HG02571 (cell line): Measurements from ENCODE around the gene CDS2.

Source experiments
- ATAC-seq: cut with Tn5 transposase; IDR thresholded peaks from one replicate; pipeline ENCODE4 v1.9.1; 2021; ENCODE audit warnings: mild to moderate bottlenecking, moderate library complexity; ENCODE audit not compliant: unreplicated experiment

CDS2 gene

DNA sequence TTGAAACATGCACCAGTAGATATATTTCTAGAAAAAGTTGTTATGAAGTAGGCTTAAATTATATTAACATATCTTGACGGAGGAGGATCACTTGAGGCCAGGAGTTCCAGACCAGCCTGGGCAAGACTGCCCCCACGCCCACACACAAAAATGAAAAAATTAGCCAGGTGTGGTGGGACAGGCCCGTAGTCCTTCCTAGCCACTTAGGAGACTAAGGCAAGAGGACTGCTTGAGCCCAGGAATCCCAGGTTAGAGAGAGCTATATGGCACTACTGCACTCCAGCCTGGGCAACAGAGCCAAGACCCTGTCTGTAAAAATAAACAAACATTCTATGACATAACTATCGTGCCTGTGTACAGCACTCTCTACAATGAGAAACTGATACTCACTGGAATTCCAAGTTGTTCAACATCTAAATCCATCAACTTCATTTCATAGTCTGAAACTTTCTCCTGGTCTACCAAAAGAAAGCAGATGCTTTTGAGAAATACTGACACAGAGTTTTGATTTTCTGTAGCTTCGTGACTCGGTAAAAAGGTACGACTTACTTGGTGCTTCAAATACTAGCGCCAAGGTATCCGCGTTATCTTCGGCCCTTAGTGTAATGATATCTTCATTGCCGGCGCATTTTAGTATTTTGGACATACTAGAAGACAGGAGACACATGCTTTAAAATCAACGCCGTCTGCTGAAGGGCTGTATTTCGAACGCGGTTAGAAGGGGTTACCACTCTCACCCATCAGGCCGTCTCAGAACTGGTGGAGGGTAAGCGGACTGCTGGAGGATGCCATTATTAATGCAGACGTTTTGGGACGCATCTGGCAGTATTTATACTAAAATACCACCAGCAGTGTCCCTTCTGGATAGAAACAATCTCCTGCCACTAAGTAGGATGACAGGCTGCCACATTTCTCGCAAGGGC, 8.3 kb upstream of the CDS2 start:
- no peak for ATAC-seq

DNA sequence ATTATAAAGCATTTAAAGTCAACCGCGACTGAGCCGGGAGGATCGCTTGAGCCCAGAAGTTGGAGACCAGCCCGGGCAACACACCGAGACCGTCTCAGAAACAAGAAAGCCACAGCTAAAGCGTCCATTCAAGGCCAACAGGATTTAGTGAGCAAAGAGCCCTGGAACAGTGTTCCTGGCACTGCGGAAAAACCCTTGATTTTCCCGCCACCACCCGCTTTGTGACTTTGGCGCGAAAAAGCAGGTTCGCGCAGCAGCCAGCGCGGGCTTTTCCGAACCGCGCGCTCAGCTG, 7.7 kb upstream of the CDS2 start:
- no peak for ATAC-seq

DNA sequence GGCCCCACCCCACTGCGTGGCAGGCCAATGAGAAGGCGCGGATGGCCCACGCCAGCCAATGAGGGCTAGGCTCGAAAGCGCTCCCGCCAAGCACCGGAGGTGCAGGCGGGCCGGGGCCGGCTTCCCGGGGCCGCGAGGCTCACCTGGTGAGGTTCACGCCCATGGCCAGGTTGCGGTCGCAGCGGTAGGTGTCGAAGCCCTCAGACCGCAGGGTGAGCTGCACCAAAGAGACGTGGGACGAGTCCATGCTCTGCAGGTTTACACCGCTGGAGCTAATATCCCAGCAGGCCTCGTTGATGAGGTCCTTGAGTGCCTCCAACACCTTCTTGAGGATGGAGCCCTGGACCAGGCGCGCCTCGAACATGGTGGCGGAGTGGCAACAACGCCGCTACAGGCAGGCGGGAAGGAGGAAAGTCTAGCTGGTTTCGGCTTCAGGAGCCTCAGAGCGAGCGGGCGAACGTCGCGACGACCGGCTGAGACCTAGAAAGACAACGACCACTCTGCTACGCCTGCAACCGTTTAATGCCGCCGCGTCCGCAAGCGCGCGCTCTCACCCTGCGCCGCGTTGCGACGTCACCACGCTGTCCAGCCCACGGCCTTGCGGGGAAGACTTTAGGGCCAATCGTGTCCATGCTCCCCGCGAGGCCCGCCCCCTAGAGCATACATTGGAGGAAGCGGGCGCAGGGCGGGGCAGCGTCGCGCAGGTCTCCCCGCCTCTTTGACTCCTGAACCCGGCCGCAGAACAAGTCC, 7.2 kb upstream of the CDS2 start, which contains the start of gene PCNA:
TSS of gene PCNA (minus strand) at position 524 of the 750 bp plus-strand sequence. CDS start at position 364, 160 bp downstream.
- ATAC-seq = peak; percentile 93

DNA sequence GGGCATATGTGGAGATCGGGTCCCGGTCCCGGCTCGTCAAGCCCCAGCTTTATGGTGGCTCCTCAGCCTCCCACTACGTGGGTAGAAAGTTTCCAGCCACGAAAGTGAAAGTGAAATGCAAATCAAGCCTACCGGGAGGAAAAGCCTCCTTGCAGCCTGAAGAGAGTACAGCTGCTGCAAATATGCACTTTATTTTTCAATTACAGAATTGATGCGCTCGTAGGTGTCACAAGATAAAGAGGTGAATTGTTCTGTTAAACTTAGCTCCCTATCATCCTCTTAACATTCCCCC, 6.7 kb upstream of the CDS2 start:
- no peak for ATAC-seq

DNA sequence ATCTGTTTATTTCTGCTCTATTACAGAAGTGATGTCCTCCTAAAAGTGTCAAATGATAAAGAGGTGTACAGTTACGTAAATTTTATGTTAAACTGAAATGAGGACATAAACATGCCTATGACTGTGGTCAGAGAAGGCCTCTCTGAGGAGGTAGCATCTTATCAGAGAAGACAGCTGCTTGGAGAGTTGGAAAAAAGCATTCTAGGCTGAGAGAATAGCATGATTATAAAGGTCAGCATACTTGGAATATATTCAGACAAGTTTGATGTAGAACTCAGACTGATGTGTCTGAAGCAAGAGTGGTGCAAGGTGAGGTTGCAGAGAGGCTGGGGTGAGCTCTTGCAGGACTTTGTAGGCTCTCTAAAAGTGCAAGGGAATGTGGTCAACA, 3.9 kb upstream of the CDS2 start:
- ATAC-seq = no peak

DNA sequence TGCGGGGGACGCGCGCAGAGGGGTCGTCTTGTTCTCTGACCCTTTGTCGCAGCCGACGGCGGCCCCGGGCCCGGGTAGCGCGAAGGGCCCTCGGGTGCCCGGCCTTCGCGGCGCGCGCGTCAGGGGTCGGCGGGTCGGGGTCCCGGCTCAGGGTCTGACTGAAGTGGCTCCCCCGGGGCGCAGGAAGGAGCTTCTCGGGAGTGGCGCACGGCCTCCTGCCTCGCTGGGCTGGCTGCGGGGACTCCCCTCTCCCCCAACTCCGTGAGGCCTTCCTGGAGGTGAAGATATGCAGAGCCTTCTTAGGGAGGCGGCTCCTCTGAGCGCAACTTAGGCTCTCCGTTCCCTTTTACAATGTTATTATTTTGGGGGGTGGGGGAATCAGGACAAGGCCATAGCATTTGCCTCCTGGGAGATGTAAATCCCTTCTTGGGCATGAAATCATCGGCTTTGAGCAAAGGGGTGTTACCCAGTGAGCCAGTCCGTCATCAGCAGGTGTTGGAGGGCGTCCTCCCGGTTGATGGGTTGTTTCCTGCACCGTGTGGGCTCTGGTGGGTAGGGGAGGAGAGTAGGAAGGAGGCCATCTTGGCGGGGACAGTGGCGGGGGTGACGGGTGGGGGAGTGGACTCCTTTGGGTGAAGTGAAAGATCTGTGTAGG, 523 bp downstream of the CDS2 start:
- peak; percentile 23 for ATAC-seq

DNA sequence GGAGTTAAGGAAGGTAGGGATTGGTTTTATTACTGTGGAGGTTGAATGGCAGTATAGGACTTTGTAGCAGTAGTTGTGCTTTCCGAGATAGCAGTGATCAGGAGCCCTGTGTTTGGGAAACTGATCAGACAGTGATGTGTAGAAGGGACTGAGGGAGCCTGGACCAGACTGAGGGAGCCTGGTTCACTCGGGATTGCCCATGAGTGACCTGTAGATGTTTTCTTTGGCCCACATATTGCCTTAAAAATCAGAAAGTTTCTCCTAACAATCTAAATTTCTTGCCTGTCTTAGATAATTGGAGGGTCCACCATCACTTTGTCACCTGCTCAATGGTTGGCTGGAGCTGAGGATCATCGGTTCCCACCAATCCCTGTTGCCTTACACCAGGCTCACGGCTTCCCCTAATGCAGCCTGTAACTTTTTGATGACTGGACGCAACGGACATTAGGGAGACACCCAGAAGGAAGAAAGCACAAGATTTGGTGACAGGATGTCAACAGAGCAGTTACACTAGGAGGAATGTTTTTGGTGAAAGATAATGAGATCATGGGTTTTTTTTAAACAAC, 1.1 kb downstream of the CDS2 start:
- no peak for ATAC-seq

DNA sequence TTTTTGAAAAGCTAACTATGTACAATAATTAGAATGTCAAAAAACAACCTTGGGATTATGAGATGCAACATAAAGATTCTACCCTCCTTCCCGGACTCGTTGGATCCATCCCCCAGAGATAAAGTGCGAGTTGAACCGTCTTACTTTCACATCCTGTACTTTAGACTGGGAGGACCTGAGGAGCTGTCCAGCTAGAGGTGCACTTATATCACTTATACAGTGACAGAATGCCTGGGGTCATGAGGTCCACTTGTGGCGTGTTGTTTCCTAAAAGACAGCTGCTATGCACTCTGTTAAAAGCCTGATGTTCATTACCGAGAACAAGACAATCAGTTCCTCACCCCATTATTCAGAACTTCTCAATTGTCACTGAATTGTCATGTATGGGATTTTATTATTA, 2.1 kb downstream of the CDS2 start:
- ATAC-seq = no peak

DNA sequence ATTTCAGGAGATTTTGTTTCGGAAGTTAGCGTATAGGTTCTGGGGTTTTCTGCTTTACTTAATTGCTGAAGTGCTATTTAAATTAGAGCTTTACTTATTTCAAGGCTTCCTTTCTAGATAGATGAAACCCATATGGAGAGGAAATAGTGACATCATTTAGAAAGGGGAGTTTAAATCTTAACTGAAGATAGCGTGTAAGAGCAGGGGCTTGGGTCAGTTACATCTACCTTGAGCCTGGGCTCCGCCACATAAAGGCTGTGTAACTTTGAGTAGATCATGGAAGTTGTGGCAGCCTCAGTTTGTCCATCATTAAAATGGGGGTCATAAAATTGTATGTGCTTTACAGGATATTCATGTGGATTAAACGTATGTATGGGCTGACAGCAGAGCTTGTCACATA, 4.7 kb downstream of the CDS2 start:
- ATAC-seq = no peak

DNA sequence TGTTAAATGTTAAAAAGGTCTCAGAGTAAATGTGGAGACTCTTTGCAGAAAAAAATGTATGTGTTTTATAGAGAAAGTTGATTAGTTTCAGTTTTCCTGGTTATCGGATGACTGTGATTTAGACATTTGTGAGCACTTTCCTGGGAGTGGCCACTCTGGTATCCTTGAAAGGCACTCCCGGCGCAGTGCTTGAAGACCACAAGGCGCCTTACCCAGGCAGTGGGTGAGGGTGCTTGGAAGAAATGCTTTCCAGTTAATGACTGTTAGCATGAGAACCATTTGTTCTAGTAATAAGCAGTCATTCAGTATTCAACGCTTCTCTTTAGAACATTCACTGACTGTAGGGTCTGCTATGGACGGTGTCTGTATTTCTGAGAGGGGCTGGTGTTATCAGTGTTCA, 7.2 kb downstream of the CDS2 start:
- ATAC-seq = no peak

DNA sequence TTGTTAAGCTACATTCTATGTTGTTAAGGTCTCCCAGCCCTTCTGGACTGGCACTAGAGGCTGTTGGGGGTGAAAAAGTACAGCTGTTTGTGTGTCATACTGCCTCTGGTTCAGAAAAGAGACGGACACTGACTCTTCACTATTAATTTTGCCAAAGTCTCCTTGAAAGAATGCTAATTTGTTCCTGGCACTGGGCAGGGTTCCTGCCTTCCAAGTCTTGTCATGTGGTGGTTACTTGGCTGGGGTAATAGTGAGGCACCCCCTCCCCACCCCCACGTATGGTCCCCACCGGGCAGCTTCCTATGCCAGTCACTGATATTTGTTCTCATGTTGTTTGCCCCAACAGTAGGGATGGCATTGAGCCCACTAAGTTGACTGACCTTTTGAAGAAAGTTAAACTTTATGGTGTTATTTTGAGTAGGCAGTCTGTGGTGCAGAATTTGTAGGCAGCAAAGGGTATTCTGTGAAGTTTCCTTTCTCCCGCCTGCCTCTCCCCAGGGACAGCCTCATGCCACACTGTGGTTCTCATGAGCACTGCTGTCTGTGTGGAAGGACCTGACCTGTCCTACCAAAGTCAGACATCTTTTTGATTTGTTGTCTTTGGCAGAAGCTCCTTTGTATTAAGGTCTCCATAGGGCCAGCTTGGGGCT, 8.7 kb downstream of the CDS2 start:
- peak; percentile 50 for ATAC-seq

DNA sequence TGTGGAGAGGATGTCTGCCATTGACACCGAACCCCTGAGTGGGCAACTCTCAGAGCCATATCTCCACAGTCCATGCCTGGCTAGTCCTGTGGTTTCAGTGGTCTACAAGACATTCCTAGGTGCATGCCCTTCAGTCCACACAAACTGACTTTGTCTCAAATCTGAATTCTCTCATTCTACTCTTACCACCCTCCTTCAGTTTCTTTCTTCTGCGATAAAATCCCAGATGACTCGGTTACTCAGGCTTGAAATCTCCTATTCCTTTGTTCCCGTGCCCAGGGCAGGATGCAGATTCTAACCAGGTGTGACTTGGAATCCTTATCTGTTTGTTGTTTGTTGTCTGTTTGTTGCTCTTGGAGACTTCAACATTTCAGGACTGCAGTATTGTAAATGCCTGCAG, 9.3 kb downstream of the CDS2 start:
- ATAC-seq = no peak

DNA sequence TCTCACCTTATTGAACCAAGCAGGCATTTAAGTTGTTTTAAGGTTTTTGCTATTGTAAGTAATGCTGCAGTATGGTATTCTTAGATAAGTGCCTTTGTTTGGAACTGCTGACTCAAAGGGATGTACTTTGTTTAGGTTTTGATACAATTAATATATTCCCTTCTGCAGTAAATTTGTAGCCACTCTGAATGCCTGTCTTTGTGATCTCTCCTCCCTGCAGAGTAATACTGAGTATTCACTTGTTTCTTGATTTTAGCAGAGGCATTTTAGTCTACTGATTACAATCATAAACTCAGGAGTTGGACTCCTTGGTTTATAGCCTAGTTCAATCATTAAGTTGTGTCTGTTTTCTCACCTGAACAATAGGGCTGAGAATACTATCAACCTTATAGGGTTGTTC, 13.4 kb downstream of the CDS2 start:
- no peak for ATAC-seq

DNA sequence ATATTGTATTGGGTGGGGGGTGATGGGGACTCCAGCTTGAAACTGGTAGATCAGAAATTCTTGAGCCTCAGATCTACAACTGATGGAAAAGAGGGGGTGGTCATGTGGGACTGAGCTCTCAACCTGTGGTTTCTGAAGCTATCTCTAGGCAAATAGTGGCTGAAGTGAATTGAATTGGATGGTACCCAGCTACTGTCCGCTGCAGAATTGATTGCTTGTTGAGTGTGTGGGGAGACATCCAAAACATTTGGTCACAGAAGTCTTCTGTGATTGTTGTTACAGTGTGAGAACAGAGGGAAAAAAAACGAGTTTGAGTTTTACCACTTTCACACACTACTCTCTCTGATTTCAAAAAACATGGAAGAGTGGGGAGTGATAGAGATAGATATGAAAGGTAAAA, 14.8 kb downstream of the CDS2 start:
- no peak for ATAC-seq

DNA sequence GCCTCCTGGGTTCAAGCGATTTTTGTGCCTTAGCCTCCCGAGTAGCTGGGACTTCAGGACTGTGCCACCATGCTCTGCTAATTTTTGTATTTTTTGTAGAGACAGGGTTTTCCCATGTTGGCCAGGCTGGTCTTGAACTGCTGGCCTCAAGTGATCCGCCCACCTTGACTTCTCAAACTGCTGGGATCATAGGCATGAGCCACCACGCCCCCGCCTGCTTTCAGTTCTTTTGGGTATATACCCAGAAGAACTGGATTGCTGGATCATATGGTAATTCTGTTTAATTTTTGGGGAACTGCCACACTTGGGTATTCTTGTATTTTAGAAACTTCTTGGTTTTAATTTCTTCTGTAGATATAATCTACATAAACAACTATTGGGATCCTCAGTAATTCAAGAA, 17.0 kb downstream of the CDS2 start:
- no peak for ATAC-seq

DNA sequence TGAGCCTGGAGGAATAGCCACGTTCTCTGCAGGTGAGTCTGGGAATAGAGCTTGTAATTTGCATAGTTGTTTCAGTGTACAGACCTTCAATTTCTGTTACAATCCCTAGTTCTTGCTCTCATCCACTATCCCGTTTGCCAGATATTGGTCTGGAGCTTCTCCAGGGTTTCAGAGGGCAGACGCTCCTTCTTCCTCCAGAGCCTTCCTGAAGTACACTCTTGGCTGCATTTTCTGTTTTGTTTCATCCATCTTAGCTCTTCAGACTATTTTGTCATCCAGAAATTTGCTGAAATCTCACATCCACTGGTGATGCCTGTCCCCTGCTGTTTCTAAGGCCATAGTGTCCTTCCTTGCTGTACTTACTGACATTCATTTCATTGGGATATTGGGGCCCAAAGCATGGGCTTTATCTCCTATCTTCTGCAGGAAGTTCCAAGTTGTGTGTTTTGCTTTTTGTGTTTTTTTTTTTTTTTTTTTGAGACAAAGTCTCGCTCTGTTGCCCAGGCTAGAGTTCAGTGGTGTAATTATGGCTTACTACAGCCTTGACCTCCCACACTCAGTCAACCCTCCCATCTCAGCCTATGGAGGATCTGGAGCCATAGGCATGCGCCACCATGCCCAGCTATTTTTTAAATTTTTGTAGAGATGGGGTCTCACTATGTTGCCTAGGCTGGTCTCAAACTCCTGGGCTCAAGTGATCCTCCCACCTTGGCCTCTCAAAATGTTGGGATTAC, 18.7 kb downstream of the CDS2 start:
- ATAC-seq = no peak

DNA sequence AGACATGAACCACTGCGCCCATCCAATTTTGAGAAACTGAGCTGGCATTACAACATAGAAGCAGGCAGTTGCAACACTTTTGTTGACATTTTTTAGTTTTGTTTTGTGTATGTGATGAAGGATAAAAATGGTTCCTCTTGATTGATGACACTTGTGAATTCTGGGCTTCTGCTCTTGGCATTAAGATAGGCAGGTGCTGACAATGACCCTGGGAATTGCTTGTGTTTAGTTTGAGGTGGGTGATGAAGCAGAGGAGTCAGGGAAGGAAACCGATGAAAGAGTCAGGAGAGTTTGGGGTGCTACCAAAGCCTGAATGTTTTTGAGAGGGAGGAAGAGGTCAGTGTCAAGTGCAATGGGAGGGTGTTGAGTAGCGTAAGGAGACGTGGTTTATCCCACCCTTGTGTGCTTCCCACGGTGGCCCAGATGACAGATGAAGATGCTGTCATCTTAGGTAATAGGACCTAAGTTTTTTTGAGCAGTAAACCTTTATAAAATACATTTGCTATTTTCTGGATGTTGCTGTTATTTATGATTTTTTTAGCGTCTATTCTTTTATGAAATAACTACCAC, 19.4 kb downstream of the CDS2 start:
- ATAC-seq = no peak

DNA sequence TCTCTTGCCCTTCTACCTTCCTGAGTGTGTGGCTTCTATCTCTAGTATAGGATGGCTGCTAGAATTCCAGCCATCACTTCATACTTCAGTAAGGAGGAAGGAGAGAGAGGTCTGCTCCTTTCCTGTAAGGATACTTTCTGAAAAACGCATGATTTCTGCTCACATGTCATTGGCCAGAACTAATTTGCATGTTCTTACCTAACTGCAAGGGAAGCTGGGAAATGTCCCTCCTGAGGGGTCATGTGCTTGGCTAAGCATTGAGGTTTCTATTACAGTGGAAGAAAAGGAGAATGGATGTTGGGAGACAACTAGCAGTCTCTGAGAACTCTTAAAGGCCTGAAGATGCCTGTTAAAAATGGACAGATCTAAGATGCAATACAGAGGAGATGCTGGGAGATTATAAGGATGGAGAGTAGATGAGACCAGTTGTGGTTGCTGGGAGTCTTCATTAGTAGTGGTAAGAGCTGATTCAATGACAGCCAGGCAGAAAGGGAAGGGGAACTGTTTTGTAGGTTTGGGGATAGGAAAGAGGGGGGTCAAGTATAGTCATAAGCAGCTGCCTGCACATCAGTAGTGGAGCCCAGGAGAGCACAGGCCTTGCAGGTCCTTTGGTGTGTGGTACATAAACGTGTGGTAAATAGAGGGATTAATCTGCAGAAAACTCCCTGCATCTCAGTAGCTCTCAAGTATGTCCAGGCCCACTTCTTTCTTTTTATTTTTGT, 20.2 kb downstream of the CDS2 start:
- ATAC-seq = no peak

DNA sequence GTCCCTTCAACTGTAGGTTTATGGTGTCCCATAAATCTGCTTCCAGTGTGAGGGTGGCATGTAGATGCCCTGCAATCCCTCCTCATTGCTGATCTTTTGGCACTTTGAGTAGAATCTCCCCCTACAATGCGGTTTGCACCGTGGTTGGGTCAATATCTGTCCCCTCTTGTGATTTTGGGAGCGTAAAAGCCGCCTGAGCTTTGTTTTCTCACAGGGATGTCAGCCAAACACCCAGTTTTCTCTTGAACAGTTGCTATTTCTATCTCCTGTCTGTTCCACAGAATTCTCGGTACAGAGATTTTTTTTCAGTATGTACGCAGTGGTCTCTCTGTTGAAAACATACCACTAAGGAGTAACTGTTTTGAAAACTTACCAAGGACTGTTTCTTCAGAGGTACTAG, 21.8 kb downstream of the CDS2 start:
- no peak for ATAC-seq

DNA sequence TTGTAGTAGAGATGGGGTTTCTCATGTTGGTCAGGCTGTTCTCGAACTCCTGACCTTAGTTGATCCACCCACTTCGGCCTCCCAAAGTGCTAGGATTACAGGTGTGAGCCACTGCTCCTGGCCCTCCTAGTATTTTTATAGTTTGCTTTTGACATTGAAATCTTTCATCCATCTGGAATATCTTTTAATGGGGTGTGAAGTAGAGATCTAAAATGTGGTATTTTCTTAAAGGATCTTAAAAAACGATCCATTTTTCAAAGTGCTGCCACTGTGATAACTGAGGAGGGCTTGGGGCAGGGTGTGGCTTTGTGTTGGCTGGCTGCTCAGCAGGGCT, 23.1 kb downstream of the CDS2 start:
- ATAC-seq = no peak
